ENCODE measurements around the gene GTF2F2.
"Not testable (repeated sequence)": the region's sequence is repeated elsewhere in the genome, so short reads cannot be mapped to it uniquely, and the experiment has no call there.

Gene GTF2F2

DNA sequence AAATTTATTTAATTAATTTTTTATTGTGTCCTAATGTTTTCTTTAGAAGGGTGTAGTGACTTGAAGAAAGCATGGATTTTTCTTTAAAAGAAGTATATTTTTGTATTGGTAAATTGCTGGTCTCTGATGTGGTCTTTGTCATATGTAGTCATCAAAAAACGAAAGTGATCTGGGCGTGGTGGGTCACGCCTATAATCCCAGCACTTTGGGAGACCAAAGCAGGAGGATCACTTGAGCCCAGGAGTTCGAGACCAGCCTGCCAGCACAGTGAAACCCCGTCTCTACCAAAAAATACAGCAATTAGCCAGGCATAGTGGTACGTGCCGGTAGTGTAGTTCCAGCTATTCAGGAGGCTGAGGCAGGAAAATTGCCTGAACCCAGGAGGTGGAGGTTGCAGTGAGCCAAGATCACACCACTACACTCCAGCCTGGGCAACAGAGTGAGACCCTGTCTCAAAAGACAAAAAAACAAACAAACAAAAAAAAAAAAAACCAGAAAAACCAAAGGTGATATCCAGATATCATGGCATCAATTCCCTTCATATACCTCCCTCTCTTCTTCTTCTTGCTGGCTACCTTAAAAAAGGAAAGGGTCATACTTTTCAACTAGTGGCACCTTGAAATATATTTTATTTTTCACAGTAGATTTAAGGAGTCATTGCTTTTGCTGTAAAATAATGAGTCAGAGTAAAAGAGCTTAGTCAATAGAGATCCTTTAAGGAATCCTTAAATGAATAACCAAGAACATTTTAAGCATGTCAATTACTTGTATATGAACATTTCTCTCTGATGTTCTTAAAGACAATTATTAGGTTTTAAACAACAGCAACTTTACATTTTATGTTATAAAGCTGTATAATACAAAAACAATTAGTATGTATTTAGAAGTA is 60.6 kb downstream of the GTF2F2 start:
- H3K9me3 ChIP-seq (ENCODE audit: severe bottlenecking): no peaks in the 10 kb centered on the region
- H3K27me3 ChIP-seq (ENCODE audit: insufficient read depth, low read depth, severe bottlenecking): no peaks in the 10 kb centered on the region
- no peak for DNase-seq
- H3K36me3 ChIP-seq: 0 out of 2 replicates have a peak, but pooled peaks cover 2% of the 10 kb centered on the region
- TF ChIP-seq, protein P1, sequence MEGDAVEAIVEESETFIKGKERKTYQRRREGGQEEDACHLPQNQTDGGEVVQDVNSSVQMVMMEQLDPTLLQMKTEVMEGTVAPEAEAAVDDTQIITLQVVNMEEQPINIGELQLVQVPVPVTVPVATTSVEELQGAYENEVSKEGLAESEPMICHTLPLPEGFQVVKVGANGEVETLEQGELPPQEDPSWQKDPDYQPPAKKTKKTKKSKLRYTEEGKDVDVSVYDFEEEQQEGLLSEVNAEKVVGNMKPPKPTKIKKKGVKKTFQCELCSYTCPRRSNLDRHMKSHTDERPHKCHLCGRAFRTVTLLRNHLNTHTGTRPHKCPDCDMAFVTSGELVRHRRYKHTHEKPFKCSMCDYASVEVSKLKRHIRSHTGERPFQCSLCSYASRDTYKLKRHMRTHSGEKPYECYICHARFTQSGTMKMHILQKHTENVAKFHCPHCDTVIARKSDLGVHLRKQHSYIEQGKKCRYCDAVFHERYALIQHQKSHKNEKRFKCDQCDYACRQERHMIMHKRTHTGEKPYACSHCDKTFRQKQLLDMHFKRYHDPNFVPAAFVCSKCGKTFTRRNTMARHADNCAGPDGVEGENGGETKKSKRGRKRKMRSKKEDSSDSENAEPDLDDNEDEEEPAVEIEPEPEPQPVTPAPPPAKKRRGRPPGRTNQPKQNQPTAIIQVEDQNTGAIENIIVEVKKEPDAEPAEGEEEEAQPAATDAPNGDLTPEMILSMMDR (IDR thresholded peaks at IDR 0.05; ENCODE audit: low read depth, low read length): no peak
- no peak overlapping the region for H3K4me3 ChIP-seq (ENCODE audit: low read depth, low read length)
- no peak overlapping the region for H3K27ac ChIP-seq

DNA sequence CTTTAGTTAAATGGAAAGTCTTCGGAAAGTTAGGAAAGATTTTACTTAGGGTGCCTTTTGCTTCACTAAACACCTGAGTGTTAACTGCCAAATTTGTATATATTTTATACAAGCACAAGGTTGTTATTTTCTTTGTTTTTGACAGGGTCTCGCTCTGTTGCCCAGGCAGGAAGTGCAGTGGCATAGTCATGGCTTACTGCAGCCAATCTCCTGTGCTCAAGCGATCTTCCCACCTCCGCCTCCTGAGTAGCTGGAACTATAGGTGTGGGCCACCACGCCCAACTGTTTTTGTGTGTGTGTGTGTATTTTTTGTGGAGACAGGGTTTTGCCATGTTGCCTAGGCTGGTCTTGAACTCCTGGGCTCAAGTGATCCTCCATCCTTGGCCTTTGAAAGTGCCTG is 64.4 kb downstream of the GTF2F2 start:
- DNase-seq: no peak
- H3K27ac ChIP-seq: no peak overlapping the region
- H3K4me3 ChIP-seq (ENCODE audit: low read depth, low read length): no peak overlapping the region
- 0 out of 2 replicates have a peak, but pooled peaks cover 2% of the 10 kb centered on the region for H3K36me3 ChIP-seq
- no peaks in the 10 kb centered on the region for H3K9me3 ChIP-seq (ENCODE audit: severe bottlenecking)
- H3K27me3 ChIP-seq (ENCODE audit: insufficient read depth, low read depth, severe bottlenecking): no peaks in the 10 kb centered on the region
- TF ChIP-seq, protein P1 (IDR thresholded peaks at IDR 0.05; ENCODE audit: low read depth, low read length): no peak

DNA sequence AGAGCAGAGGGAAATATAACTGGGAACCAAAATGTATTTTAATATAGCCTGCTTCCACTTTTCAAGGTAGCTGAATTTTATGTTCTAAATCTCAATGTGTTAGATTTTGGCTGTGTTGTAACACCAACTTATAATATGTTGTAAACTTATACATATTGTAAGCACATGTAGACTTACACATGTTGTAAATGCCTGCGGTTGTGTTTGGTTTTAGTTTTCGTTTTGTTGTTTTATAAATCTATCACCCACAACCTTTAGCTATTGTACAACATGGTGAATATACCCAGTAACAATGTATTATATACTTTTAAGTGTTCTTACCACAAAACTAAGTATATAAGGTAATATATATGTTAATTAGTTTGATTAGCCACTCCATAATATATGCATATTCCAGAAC is 65.0 kb downstream of the GTF2F2 start:
- H3K27ac ChIP-seq: no peak overlapping the region
- TF ChIP-seq, protein P1 (IDR thresholded peaks at IDR 0.05; ENCODE audit: low read depth, low read length): no peak

DNA sequence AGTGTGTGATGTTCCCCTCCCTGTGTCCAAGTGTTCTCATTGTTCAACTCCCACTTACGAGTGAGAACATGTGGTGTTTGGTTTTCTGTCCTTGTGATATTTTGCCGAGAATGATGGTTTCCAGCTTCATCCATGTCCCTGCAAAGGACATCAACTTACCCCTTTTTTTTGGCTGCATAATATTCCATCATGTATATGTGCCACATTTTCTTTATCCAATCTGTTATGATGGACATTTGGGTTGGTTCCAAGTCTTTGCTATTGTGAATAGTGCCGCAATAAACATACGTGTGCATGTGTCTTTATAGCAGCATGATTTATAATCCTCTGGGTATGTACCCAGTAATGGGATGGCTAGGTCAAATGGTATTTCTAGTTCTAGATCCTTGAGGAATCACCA is 68.8 kb downstream of the GTF2F2 start:
- not testable (repeated sequence) for DNase-seq; H3K27ac ChIP-seq; H3K36me3 ChIP-seq; H3K4me3 ChIP-seq (ENCODE audit: low read depth, low read length); H3K9me3 ChIP-seq (ENCODE audit: severe bottlenecking); H3K27me3 ChIP-seq (ENCODE audit: insufficient read depth, low read depth, severe bottlenecking)

More for the DNA sequence above, 65.0 kb downstream of the GTF2F2 start:
- no peak for DNase-seq
- no peaks in the 10 kb centered on the region for H3K27me3 ChIP-seq (ENCODE audit: insufficient read depth, low read depth, severe bottlenecking)
- H3K9me3 ChIP-seq (ENCODE audit: severe bottlenecking): no peaks in the 10 kb centered on the region
- H3K4me3 ChIP-seq (ENCODE audit: low read depth, low read length): no peak overlapping the region
- 0 out of 2 replicates have a peak, but pooled peaks cover 2% of the 10 kb centered on the region for H3K36me3 ChIP-seq

DNA sequence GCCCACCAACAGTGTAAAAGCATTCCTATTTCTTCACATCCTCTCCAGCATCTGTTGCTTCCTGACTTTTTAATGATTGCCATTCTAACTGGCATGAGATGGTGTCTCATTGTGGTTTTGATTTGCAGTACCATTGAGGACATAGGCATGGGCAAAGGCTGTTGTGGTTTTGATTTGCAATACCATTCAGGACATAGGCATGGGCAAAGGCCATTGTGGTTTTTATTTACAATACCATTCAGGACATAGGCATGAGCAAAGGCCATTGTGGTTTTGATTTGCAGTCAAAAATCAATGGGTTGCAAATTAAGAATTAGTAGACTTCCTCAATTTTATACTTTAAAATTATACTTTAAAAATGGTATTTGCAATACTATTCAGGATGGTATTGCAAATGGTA is 69.2 kb downstream of the GTF2F2 start:
- not testable (repeated sequence) for H3K36me3 ChIP-seq; H3K27me3 ChIP-seq (ENCODE audit: insufficient read depth, low read depth, severe bottlenecking); H3K9me3 ChIP-seq (ENCODE audit: severe bottlenecking); H3K4me3 ChIP-seq (ENCODE audit: low read depth, low read length); H3K27ac ChIP-seq; DNase-seq

DNA sequence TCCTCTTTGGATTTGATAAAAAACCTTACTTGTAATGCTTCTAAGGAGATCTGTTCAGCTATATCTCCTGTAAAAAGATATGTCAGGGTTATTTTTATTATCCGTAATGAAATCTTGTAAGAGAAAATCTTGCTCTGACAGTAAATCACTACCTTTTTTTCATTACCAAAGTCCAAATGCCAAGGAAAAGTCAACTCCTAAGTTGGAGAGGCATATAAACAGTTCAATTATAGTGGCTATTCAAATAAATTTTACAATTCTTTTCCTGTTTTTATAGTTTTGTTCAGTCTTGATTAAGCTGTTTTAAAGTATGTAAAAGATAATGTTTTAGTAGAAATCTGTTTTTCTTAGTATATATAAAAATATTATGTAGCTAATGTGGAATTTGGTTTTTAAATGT is 71.6 kb downstream of the GTF2F2 start:
- no peak overlapping the region for H3K27ac ChIP-seq
- H3K36me3 ChIP-seq: no peaks in the 10 kb centered on the region
- TF ChIP-seq, protein P1 (IDR thresholded peaks at IDR 0.05; ENCODE audit: low read depth, low read length): no peak
- no peak for DNase-seq
- H3K9me3 ChIP-seq (ENCODE audit: severe bottlenecking): no peaks in the 10 kb centered on the region
- H3K4me3 ChIP-seq (ENCODE audit: low read depth, low read length): no peak overlapping the region
- no peaks in the 10 kb centered on the region for H3K27me3 ChIP-seq (ENCODE audit: insufficient read depth, low read depth, severe bottlenecking)

Measured in WERI-Rb-1 (cell line).